ENCODE data around the gene OR6F1. TPM values are rescaled to one million over a fixed set of nuclear protein-coding genes. Genes with fewer than 3 reads are reported as not detected.

The OR6F1 gene
- total and polyA plus RNA-seq, 2 experiments from 2014 or later: not detected

GRCh38 chr1:247679639-247680038 is 36.8 kb downstream of the OR6F1 start, which contains the start of gene OR13G1:
Gene OR13G1, minus strand, starts transcription at chr1:247679739. Its CDS starts 6,698 bp downstream, at chr1:247673041.
- TF ChIP-seq CREB1 (CRISPR knock-in tag; IDR thresholded peaks at IDR 0.05; ENCODE audit: low read depth) (no peak), ZNF331 (CRISPR knock-in tag; IDR thresholded peaks at IDR 0.05; ENCODE audit: low read depth) (no peak), JUNB (IDR thresholded peaks at IDR 0.05; ENCODE audit: unreplicated experiment) (no peak), STAT1 (IDR thresholded peaks at IDR 0.05; ENCODE audit: unreplicated experiment) (no peak), EZH2 (IDR thresholded peaks at IDR 0.05; ENCODE audit: low read depth, unreplicated experiment) (no peak), REST (IDR thresholded peaks at IDR 0.05; ENCODE audit: unreplicated experiment) (no peak)
- TF ChIP-seq, protein P1, sequence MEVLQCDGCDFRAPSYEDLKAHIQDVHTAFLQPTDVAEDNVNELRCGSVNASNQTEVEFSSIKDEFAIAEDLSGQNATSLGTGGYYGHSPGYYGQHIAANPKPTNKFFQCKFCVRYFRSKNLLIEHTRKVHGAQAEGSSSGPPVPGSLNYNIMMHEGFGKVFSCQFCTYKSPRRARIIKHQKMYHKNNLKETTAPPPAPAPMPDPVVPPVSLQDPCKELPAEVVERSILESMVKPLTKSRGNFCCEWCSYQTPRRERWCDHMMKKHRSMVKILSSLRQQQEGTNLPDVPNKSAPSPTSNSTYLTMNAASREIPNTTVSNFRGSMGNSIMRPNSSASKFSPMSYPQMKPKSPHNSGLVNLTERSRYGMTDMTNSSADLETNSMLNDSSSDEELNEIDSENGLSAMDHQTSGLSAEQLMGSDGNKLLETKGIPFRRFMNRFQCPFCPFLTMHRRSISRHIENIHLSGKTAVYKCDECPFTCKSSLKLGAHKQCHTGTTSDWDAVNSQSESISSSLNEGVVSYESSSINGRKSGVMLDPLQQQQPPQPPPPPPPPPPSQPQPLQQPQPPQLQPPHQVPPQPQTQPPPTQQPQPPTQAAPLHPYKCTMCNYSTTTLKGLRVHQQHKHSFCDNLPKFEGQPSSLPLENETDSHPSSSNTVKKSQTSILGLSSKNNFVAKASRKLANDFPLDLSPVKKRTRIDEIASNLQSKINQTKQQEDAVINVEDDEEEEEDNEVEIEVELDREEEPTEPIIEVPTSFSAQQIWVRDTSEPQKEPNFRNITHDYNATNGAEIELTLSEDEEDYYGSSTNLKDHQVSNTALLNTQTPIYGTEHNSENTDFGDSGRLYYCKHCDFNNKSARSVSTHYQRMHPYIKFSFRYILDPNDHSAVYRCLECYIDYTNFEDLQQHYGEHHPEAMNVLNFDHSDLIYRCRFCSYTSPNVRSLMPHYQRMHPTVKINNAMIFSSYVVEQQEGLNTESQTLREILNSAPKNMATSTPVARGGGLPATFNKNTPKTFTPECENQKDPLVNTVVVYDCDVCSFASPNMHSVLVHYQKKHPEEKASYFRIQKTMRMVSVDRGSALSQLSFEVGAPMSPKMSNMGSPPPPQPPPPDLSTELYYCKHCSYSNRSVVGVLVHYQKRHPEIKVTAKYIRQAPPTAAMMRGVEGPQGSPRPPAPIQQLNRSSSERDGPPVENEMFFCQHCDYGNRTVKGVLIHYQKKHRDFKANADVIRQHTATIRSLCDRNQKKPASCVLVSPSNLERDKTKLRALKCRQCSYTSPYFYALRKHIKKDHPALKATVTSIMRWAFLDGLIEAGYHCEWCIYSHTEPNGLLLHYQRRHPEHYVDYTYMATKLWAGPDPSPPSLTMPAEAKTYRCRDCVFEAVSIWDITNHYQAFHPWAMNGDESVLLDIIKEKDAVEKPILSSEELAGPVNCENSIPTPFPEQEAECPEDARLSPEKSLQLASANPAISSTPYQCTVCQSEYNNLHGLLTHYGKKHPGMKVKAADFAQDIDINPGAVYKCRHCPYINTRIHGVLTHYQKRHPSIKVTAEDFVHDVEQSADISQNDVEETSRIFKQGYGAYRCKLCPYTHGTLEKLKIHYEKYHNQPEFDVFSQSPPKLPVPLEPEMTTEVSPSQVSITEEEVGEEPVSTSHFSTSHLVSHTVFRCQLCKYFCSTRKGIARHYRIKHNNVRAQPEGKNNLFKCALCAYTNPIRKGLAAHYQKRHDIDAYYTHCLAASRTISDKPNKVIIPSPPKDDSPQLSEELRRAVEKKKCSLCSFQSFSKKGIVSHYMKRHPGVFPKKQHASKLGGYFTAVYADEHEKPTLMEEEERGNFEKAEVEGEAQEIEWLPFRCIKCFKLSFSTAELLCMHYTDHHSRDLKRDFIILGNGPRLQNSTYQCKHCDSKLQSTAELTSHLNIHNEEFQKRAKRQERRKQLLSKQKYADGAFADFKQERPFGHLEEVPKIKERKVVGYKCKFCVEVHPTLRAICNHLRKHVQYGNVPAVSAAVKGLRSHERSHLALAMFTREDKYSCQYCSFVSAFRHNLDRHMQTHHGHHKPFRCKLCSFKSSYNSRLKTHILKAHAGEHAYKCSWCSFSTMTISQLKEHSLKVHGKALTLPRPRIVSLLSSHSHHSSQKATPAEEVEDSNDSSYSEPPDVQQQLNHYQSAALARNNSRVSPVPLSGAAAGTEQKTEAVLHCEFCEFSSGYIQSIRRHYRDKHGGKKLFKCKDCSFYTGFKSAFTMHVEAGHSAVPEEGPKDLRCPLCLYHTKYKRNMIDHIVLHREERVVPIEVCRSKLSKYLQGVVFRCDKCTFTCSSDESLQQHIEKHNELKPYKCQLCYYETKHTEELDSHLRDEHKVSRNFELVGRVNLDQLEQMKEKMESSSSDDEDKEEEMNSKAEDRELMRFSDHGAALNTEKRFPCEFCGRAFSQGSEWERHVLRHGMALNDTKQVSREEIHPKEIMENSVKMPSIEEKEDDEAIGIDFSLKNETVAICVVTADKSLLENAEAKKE (CRISPR knock-in tag; IDR thresholded peaks at IDR 0.05): no peak
- TF ChIP-seq, protein P2, sequence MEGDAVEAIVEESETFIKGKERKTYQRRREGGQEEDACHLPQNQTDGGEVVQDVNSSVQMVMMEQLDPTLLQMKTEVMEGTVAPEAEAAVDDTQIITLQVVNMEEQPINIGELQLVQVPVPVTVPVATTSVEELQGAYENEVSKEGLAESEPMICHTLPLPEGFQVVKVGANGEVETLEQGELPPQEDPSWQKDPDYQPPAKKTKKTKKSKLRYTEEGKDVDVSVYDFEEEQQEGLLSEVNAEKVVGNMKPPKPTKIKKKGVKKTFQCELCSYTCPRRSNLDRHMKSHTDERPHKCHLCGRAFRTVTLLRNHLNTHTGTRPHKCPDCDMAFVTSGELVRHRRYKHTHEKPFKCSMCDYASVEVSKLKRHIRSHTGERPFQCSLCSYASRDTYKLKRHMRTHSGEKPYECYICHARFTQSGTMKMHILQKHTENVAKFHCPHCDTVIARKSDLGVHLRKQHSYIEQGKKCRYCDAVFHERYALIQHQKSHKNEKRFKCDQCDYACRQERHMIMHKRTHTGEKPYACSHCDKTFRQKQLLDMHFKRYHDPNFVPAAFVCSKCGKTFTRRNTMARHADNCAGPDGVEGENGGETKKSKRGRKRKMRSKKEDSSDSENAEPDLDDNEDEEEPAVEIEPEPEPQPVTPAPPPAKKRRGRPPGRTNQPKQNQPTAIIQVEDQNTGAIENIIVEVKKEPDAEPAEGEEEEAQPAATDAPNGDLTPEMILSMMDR (conservative IDR thresholded peaks at IDR 0.05; ENCODE audit: low read depth in 2 of 2): no peak
- TF ChIP-seq, protein P3, sequence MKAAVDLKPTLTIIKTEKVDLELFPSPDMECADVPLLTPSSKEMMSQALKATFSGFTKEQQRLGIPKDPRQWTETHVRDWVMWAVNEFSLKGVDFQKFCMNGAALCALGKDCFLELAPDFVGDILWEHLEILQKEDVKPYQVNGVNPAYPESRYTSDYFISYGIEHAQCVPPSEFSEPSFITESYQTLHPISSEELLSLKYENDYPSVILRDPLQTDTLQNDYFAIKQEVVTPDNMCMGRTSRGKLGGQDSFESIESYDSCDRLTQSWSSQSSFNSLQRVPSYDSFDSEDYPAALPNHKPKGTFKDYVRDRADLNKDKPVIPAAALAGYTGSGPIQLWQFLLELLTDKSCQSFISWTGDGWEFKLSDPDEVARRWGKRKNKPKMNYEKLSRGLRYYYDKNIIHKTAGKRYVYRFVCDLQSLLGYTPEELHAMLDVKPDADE (IDR thresholded peaks at IDR 0.05): no peak
- H3K27me3 Mint-ChIP-seq (ENCODE audit: insufficient read depth, low read depth, poor library complexity): no peaks in the 10 kb centered on the region
- H3K4me2 ChIP-seq: no peak within 1 kb of the TSS

More at GRCh38 chr1:247679639-247680038, 36.8 kb downstream of the OR6F1 start, which contains the start of gene OR13G1:
- H3K36me3 ChIP-seq (ENCODE audit: insufficient read depth): no peaks in the 10 kb centered on the region
- H3K79me2 ChIP-seq (replicated peaks; ENCODE audit: insufficient read depth): no peaks in the 10 kb centered on the region
- no peak for ATAC-seq
- no peaks in the 10 kb centered on the region for H3F3A ChIP-seq (replicated peaks; ENCODE audit: low read depth)
- H3K36me3 Mint-ChIP-seq (ENCODE audit: low read depth): no peaks in the 10 kb centered on the region
- H3K9me2 ChIP-seq (ENCODE audit: insufficient read depth): no peaks in the 10 kb centered on the region
- H3K27ac ChIP-seq (ENCODE audit: low read depth): no peak within 1 kb of the TSS
- DNase-seq (ENCODE audit: low spot score): no peak
- H3K4me3 ChIP-seq: no peak within 1 kb of the TSS
- no peak within 1 kb of the TSS for H2AFZ ChIP-seq
- H3K27ac Mint-ChIP-seq: no peak within 1 kb of the TSS
- H4K20me1 ChIP-seq (replicated peaks; ENCODE audit: insufficient read depth): no peaks in the 10 kb centered on the region
- H3K4me1 ChIP-seq (ENCODE audit: insufficient read depth): no peaks in the 10 kb centered on the region
- no peak within 1 kb of the TSS for H3K4me3 Mint-ChIP-seq
- no peaks in the 10 kb centered on the region for H3K27me3 ChIP-seq (ENCODE audit: insufficient read depth)
- no peaks in the 10 kb centered on the region for H3K4me1 Mint-ChIP-seq
- peaks cover 8% of the 10 kb centered on the region; the same call in 1 of the 3 replicates for H3K9me3 Mint-ChIP-seq

Data from GM23338 (cell line).